BE2C (cell line): ENCODE measurements around the gene FBRSL1.

Source experiments
- DNase-seq: peaks from one replicate; pipeline ENCODE4 v3.0.0-alpha.2; 2020
- H3K27me3 ChIP-seq: fragments of 250-450 bp; sonication (Bioruptor Pico); 2 replicates; pipeline ENCODE4 v1.5.1; 2020; ENCODE audit warnings: mild to moderate bottlenecking
- H3K36me3 ChIP-seq: fragments of 250-450 bp; sonication (Bioruptor Pico); 2 replicates; pipeline ENCODE4 v1.5.1; 2020; ENCODE audit warnings: mild to moderate bottlenecking
- H3K4me1 ChIP-seq: fragments of 250-450 bp; sonication (Bioruptor Pico); 2 replicates; pipeline ENCODE4 v1.5.1; 2020
- H3K4me3 ChIP-seq: 2 replicates; pipeline ENCODE4 v1.5.1; 2011; ENCODE audit warnings: low read depth, low read length
- H3K9me3 ChIP-seq: fragments of 250-450 bp; sonication (Bioruptor Pico); 2 replicates; pipeline ENCODE4 v1.5.1; 2020
- TF ChIP-seq, protein P1 (sequence below): IDR thresholded peaks from 2 replicates; pipeline ENCODE4 v1.5.1; 2012; ENCODE audit warnings: mild to moderate bottlenecking, low read depth, low read length

Gene FBRSL1

GRCh38 chr12:132527186-132527882 lies 37.4 kb downstream of the FBRSL1 start:
- no peaks in the 10 kb centered on the region for H3K4me1 ChIP-seq
- H3K27me3 ChIP-seq: no peaks in the 10 kb centered on the region
- H3K36me3 ChIP-seq: no peaks in the 10 kb centered on the region
- TF ChIP-seq, protein P1, sequence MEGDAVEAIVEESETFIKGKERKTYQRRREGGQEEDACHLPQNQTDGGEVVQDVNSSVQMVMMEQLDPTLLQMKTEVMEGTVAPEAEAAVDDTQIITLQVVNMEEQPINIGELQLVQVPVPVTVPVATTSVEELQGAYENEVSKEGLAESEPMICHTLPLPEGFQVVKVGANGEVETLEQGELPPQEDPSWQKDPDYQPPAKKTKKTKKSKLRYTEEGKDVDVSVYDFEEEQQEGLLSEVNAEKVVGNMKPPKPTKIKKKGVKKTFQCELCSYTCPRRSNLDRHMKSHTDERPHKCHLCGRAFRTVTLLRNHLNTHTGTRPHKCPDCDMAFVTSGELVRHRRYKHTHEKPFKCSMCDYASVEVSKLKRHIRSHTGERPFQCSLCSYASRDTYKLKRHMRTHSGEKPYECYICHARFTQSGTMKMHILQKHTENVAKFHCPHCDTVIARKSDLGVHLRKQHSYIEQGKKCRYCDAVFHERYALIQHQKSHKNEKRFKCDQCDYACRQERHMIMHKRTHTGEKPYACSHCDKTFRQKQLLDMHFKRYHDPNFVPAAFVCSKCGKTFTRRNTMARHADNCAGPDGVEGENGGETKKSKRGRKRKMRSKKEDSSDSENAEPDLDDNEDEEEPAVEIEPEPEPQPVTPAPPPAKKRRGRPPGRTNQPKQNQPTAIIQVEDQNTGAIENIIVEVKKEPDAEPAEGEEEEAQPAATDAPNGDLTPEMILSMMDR: no peak
- no peak overlapping the region for H3K4me3 ChIP-seq
- peaks cover 4% of the 10 kb centered on the region for H3K9me3 ChIP-seq
- no peak for DNase-seq

DNA sequence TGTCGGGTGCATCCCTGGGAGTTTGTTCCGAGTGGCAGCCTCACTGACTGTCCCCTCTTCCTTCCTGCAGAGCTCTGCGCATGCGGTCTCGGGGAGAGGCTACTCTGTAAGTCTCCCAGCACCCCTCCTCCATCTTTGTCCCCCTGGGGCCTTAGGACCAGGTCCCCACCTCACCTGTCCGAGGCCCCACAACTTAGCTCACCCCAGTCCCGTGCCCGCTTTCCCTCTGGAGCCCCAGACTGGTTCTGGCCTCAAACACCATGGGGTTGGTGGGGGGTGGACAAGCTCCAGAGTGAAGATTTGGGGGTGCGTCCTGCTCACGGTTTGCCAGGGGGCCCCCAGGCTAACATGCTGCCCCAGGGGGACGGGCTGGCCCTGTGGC lies 37.9 kb downstream of the FBRSL1 start:
- Histone ChIP-seq H3K4me1 (no peaks in the 10 kb centered on the region), H3K9me3 (peaks cover 5% of the 10 kb centered on the region), H3K27me3 (no peaks in the 10 kb centered on the region), H3K36me3 (no peaks in the 10 kb centered on the region), H3K4me3 (no peak overlapping the region)
- TF ChIP-seq, protein P1: no peak
- DNase-seq: no peak

GRCh38 chr12:132528564-132529106 lies 38.7 kb downstream of the FBRSL1 start:
- no peak for DNase-seq
- Histone ChIP-seq H3K9me3 (peaks cover 7% of the 10 kb centered on the region), H3K4me1 (no peaks in the 10 kb centered on the region), H3K36me3 (no peaks in the 10 kb centered on the region), H3K27me3 (no peaks in the 10 kb centered on the region), H3K4me3 (no peak overlapping the region)
- TF ChIP-seq, protein P1: no peak

DNA sequence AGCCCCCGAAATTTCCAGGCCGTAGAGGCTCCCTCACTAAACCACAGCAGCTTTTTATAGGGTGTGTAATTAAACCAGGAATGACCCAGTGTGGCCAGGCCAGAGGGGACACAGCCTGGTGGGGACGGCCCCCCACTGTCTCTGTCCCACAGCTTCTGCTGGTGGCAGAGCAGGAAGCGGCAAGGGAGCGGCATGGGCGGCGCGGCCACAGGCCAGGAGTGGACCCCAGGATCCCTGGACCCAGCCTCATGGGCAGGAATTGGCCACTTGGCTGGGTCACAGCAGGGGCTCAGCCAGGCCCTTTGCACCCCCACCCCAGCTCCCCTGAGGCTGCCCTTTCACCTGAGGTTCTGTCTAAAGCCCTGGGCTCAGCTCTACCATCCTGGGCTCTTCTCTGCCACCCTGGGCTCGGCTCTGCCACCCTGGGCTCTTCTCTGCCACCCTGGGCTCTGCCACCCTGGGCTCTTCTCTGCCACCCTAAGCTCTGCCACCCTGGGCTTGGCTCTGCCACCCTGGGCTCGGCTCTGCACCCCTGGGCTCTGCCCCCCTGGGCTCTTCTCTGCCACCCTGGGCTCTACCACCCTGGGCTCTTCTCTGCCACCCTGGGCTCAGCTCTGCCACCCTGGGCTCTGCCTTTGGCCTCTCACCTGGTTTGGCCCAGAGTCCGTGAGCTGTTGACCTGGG lies 39.3 kb downstream of the FBRSL1 start:
- Histone ChIP-seq H3K9me3 (peaks cover 11% of the 10 kb centered on the region), H3K4me1 (no peaks in the 10 kb centered on the region), H3K4me3 (no peak overlapping the region), H3K27me3 (no peaks in the 10 kb centered on the region), H3K36me3 (no peaks in the 10 kb centered on the region)
- TF ChIP-seq, protein P1: no peak
- no peak for DNase-seq

GRCh38 chr12:132529906-132530305 lies 40.0 kb downstream of the FBRSL1 start:
- Histone ChIP-seq H3K36me3 (no peaks in the 10 kb centered on the region), H3K27me3 (no peaks in the 10 kb centered on the region), H3K4me1 (no peaks in the 10 kb centered on the region), H3K9me3 (peaks cover 11% of the 10 kb centered on the region), H3K4me3 (no peak overlapping the region)
- DNase-seq: no peak
- TF ChIP-seq, protein P1: no peak

DNA sequence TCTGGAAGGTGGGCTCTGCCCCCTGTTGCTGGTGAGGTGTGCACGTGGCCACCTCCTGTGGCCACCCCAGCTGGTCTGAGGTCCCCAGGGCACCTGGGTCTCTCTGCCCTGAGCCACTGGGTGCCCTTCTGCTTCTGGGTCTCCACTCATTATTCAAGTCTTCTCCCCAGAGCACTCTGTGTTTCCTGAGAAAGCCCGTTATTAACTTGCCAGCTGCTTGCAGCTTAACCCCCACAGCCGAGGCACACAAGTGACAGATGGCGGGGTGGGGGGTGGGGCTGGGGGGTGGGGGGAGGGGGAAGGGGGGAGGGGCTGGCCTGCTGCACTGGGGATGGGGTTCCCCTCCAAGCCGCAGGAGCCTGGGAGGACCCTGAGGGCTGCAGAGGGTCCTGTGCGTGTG lies 40.5 kb downstream of the FBRSL1 start:
- Histone ChIP-seq H3K27me3 (no peaks in the 10 kb centered on the region), H3K9me3 (peaks cover 11% of the 10 kb centered on the region), H3K36me3 (no peaks in the 10 kb centered on the region), H3K4me1 (no peaks in the 10 kb centered on the region), H3K4me3 (no peak overlapping the region)
- TF ChIP-seq, protein P1: no peak
- no peak for DNase-seq
